Small intestine (tissue), 7 donors: ENCODE data around the gene GSX2. TPM values are rescaled to one million over a fixed set of nuclear protein-coding genes. Genes with fewer than 3 reads are reported as not detected.
A peak's percentile ranks its signal among the peaks of the same experiment; 100 is the strongest.

Experiments
- DNase-seq, 2 donors: peaks; one replicate each; pipeline versions ENCODE4 v3.0.0 to v3.0.0-alpha.2; 2013
- FAIRE-seq: peaks from 2 replicates; lab custom pipeline; 2012; peaks lifted over from hg19 to GRCh38; lab: Jason Lieb, UNC
- H3K27ac ChIP-seq, 3 donors: one replicate each; pipeline ENCODE4 v1.5.1; 2013; ENCODE audit warnings: low read length in 2 of 3, mild to moderate bottlenecking in 2 of 3, control low read depth in 1 of 3, inconsistent platforms in 1 of 3, low read depth in 1 of 3, moderate library complexity in 1 of 3
- H3K27me3 ChIP-seq, 3 donors: one replicate each; pipeline ENCODE4 v1.6.1; 2013; ENCODE audit warnings: low read length in 3 of 3, inconsistent platforms in 1 of 3; ENCODE audit not compliant: control insufficient read depth in 3 of 3, insufficient read depth in 3 of 3
- H3K36me3 ChIP-seq, 3 donors: one replicate each; pipeline ENCODE4 v1.6.1; 2013; ENCODE audit warnings: low read length in 3 of 3, inconsistent platforms in 1 of 3, low read depth in 1 of 3, mild to moderate bottlenecking in 1 of 3, moderate library complexity in 1 of 3; ENCODE audit not compliant: control insufficient read depth in 3 of 3, insufficient read depth in 2 of 3
- H3K4me1 ChIP-seq, 3 donors: one replicate each; pipeline ENCODE4 v1.6.1; 2013; ENCODE audit warnings: low read length in 2 of 3, inconsistent platforms in 1 of 3, low read depth in 1 of 3, mild to moderate bottlenecking in 1 of 3, moderate library complexity in 1 of 3; ENCODE audit not compliant: control insufficient read depth in 3 of 3, insufficient read depth in 2 of 3
- H3K4me3 ChIP-seq, 3 donors: one replicate each; pipeline ENCODE4 v1.5.1; 2013; ENCODE audit warnings: low read length in 3 of 3, control low read depth in 1 of 3, inconsistent platforms in 1 of 3, low read depth in 1 of 3, mild to moderate bottlenecking in 1 of 3, moderate library complexity in 1 of 3
- H3K9me3 ChIP-seq, 2 donors: one replicate each; pipeline ENCODE4 v1.6.1; 2013; ENCODE audit warnings: low read depth in 1 of 2, low read length in 1 of 2; ENCODE audit not compliant: control insufficient read depth in 2 of 2, insufficient read depth in 1 of 2
- WGBS, 3 donors: extraction: QIAGEN DNeasy Blood & Tissue Kit; methylation state at CpG; one replicate each; pipeline ENCODE4 v1.1.7; 2013; 5-methylcytosine and 5-hydroxymethylcytosine counted together
- polyA plus RNA-seq, 4 donors: library from polyadenylated mRNA; stranded (reverse) in 3 of 4; unstranded in 1 of 4; fragments of 200-250 nt in 3 of 4; fragments of 120-200 nt in 1 of 4; gene quantifications; one replicate each; pipeline versions ENCODE4 v1.2.1 to v1.2.3, GENCODE V29; 2013
- donor health status: healthy with polysubstance abuse.
- donor health status: control.
- donor health status: control.
- donor health status: Bipolar disorder and iron deficiency.
- donor health status: healthy.

Gene GSX2
- polyA plus RNA-seq, 4 donors, result not detected

GRCh38 chr4:54090404-54090803 is 9.6 kb upstream of the GSX2 start:
- 77 to 88% (median 77%) methylated on average over 8 of the region's 8 CpGs for WGBS, 3 donors
- H3K4me1 ChIP-seq, result peaks cover 2 to 26% (median 3%) of the 10 kb centered on the region in 3 donors
- H3K4me3 ChIP-seq, result no peak overlapping the region
- H3K27ac ChIP-seq, result no peak overlapping the region
- H3K36me3 ChIP-seq, result no peaks in the 10 kb centered on the region
- H3K9me3 ChIP-seq, result no peaks in the 10 kb centered on the region
- no peak for FAIRE-seq
- peaks cover 0 to 61% (median 21%) of the 10 kb centered on the region in 3 donors for H3K27me3 ChIP-seq
- no peak for DNase-seq

DNA sequence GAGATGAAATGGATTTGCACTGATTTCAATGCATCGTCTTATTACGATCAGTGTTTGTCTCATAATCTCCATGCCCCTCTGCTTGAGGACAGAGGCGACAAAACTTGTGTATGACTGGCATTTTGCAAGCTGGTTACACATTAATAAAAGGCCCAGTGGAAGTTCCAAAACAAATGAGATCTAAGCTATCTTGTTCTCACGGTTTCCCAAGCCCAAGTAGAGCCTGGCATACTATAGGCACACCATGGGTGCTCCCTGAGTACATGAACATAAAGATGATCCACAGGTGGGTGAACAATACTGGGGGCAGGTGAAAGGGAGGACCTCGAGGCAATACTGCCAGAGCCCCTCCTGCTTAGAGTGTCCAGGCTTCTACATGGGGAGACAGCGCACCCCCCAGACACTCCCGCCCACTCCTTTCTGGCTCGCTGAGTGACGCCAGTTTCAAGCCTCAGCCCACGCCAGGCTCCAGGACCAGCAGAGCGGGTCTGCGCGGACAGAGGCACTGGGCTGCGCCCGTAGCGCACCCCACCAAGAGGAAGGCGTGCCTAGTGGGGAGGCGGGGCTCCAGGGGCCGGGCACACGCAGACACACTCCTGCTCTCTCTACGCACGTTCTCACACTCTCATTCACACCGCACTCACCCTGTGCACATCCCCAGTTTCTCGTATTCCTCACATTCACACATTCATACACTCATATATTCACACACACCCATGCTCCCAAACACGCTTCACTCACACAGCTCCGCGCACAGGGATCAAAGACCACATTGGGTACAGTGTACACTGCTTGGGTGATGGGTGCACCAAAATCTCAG is 8.9 kb upstream of the GSX2 start:
- Histone ChIP-seq H3K27ac (no peak overlapping the region), H3K27me3 (peaks cover 0 to 67% (median 23%) of the 10 kb centered on the region in 3 donors), H3K9me3 (no peaks in the 10 kb centered on the region), H3K4me1 (peaks cover 2 to 26% (median 3%) of the 10 kb centered on the region in 3 donors), H3K4me3 (peak overlapping the region in 2 of 3 donors; percentile 24 to 50), H3K36me3 (no peaks in the 10 kb centered on the region)
- WGBS, 3 donors, result 9 to 18% (median 14%) methylated on average over 26 to 27 of the region's 27 CpGs
- FAIRE-seq (no peak), DNase-seq (peak; percentile 21 to 55)

- peaks cover 2 to 26% (median 3%) of the 10 kb centered on the region in 3 donors for H3K4me1 ChIP-seq
- no peaks in the 10 kb centered on the region for H3K9me3 ChIP-seq
- no peak overlapping the region for H3K27ac ChIP-seq
- no peaks in the 10 kb centered on the region for H3K36me3 ChIP-seq
- WGBS, 3 donors, result 0 to 1% (median 1%) methylated on average over 48 of the region's 48 CpGs
- DNase-seq, result peak; percentile 83 to 88
- H3K27me3 ChIP-seq, result peaks cover 0 to 74% (median 30%) of the 10 kb centered on the region in 3 donors
- H3K4me3 ChIP-seq, result peak overlapping the region; percentile 10 to 50 (median 24)
- no peak for FAIRE-seq
Observed at GRCh38 chr4:54091637-54092404, 8.1 kb upstream of the GSX2 start.

DNA sequence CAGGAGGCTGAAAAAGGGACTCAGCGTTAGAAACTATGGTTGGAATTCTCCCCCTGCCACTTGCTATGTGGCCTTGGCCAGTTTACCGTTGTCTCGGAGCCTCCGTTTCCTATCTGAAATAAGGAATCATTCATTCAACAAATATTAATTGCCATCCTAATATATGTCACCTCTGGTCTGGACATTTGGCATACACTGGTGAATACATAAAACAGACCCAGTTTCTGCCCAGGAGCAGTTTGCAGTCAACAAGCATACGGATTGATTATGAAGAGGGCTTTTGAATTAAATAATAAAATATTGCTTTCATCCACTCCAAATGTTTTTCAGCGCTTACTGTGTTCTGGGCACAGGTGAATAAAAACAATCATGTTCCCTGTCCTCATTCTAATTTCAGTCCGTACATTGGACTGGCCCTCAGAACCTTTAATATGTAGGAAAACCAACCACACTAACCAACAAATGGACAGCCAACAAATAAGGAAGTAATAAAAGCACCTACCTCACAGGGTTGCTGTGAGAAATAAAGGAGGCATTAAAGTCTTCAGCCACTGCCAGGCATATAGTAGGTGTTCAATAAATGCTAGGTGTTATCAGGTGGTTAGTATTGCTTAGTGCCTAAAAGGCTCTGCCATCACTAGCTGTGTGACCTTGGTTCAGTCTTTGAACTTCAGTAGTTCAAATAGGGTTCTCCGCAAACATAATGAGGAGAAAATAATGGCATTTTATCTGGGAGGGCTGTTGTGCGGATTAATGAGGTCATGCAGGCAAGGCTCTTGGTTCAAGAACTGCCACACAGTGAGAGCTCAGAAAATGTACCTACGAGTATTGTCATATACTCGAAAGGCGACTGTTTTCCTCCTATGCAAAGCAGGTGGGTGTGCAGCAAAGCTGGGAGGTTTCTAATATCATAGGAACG is 7.3 kb upstream of the GSX2 start:
- Histone ChIP-seq H3K27me3 (peaks cover 0 to 75% (median 30%) of the 10 kb centered on the region in 3 donors), H3K9me3 (no peaks in the 10 kb centered on the region), H3K4me1 (peaks cover 2 to 26% (median 3%) of the 10 kb centered on the region in 3 donors), H3K27ac (no peak overlapping the region), H3K36me3 (no peaks in the 10 kb centered on the region), H3K4me3 (peak overlapping the region in 2 of 3 donors; percentile 24 to 50)
- DNase-seq, result no peak
- FAIRE-seq, result no peak
- WGBS, 3 donors, result 9 to 20% (median 18%) methylated on average over 13 of the region's 13 CpGs

- Histone ChIP-seq H3K9me3 (no peaks in the 10 kb centered on the region), H3K4me3 (no peak overlapping the region), H3K36me3 (no peaks in the 10 kb centered on the region), H3K27ac (no peak overlapping the region), H3K4me1 (peaks cover 2 to 26% (median 3%) of the 10 kb centered on the region in 3 donors), H3K27me3 (peaks cover 0 to 81% (median 32%) of the 10 kb centered on the region in 3 donors)
- WGBS, 3 donors, result 8 to 22% (median 15%) methylated on average over 37 of the region's 37 CpGs
- FAIRE-seq (no peak), DNase-seq (peak in 1 of 2 donors; percentile 22)
Observed at GRCh38 chr4:54093324-54094240, 6.4 kb upstream of the GSX2 start.

- Histone ChIP-seq H3K27me3 (peaks cover 0 to 90% (median 36%) of the 10 kb centered on the region in 3 donors), H3K4me1 (peaks cover 2 to 30% (median 3%) of the 10 kb centered on the region in 3 donors), H3K4me3 (no peak overlapping the region), H3K36me3 (no peaks in the 10 kb centered on the region), H3K27ac (no peak overlapping the region), H3K9me3 (no peaks in the 10 kb centered on the region)
- FAIRE-seq (no peak), DNase-seq (no peak)
- WGBS, 3 donors, result 50 to 63% (median 55%) methylated on average over 6 of the region's 6 CpGs
Observed at GRCh38 chr4:54094451-54094850, 5.5 kb upstream of the GSX2 start.

- no peaks in the 10 kb centered on the region for H3K36me3 ChIP-seq
- no peak for FAIRE-seq
- WGBS, 3 donors, result 14 to 29% (median 21%) methylated on average over 19 of the region's 19 CpGs
- H3K27ac ChIP-seq, result no peak overlapping the region
- peaks cover 2 to 36% (median 3%) of the 10 kb centered on the region in 3 donors for H3K4me1 ChIP-seq
- DNase-seq, result no peak
- no peaks in the 10 kb centered on the region for H3K9me3 ChIP-seq
- peaks cover under 1 to 97% (median 40%) of the 10 kb centered on the region in 3 donors for H3K27me3 ChIP-seq
- no peak overlapping the region for H3K4me3 ChIP-seq
Observed at GRCh38 chr4:54095110-54095825, 4.7 kb upstream of the GSX2 start.
